ENCODE results near the gene DOK6.
"Not testable (repeated sequence)": the region's sequence is repeated elsewhere in the genome, so short reads cannot be mapped to it uniquely, and the experiment has no call there.

The DOK6 gene

GRCh38 chr18:69400253-69400975 lies at the start of gene DOK6:
Gene DOK6, plus strand, starts transcription at chr18:69400888.
- no peak for DNase-seq (ENCODE audit: low read depth in 2 of 2)

- DNase-seq (ENCODE audit: low read depth in 2 of 2), result no peak
Observed at GRCh38 chr18:69353023-69353422, 47.7 kb upstream of the DOK6 start.

- no peak for DNase-seq (ENCODE audit: low read depth in 2 of 2)
Observed at GRCh38 chr18:69357590-69357989, 43.1 kb upstream of the DOK6 start.

- DNase-seq (ENCODE audit: low read depth in 2 of 2), result no peak
Observed at GRCh38 chr18:69358212-69358895, 42.3 kb upstream of the DOK6 start.

- not testable (repeated sequence) for DNase-seq (ENCODE audit: low read depth in 2 of 2)
Observed at GRCh38 chr18:69359768-69360167, 40.9 kb upstream of the DOK6 start.

- DNase-seq (ENCODE audit: low read depth in 2 of 2), result no peak
Observed at GRCh38 chr18:69364930-69365329, 35.8 kb upstream of the DOK6 start.

GRCh38 chr18:69365658-69366057 lies 35.0 kb upstream of the DOK6 start:
- no peak for DNase-seq (ENCODE audit: low read depth in 2 of 2)

- no peak for DNase-seq (ENCODE audit: low read depth in 2 of 2)
Observed at GRCh38 chr18:69367104-69367503, 33.6 kb upstream of the DOK6 start.

- DNase-seq (ENCODE audit: low read depth in 2 of 2), result no peak
Observed at GRCh38 chr18:69371729-69372128, 29.0 kb upstream of the DOK6 start.

- DNase-seq (ENCODE audit: low read depth in 2 of 2), result no peak
Observed at GRCh38 chr18:69380324-69380723, 20.4 kb upstream of the DOK6 start.

- no peak for DNase-seq (ENCODE audit: low read depth in 2 of 2)
Observed at GRCh38 chr18:69383186-69383585, 17.5 kb upstream of the DOK6 start.

GRCh38 chr18:69387186-69387585 lies 13.5 kb upstream of the DOK6 start:
- no peak for DNase-seq (ENCODE audit: low read depth in 2 of 2)

- DNase-seq (ENCODE audit: low read depth in 2 of 2), result no peak
Observed at GRCh38 chr18:69388222-69388621, 12.5 kb upstream of the DOK6 start.

- no peak for DNase-seq (ENCODE audit: low read depth in 2 of 2)
Observed at GRCh38 chr18:69397096-69397495, 3.6 kb upstream of the DOK6 start.

- DNase-seq (ENCODE audit: low read depth in 2 of 2), result no peak
Observed at GRCh38 chr18:69399253-69399652, 1.4 kb upstream of the DOK6 start.

GRCh38 chr18:69400976-69401225 lies 213 bp downstream of the DOK6 start:
- no peak for DNase-seq (ENCODE audit: low read depth in 2 of 2)

- DNase-seq (ENCODE audit: low read depth in 2 of 2), result no peak
Observed at GRCh38 chr18:69401226-69401971, 711 bp downstream of the DOK6 start.

- no peak for DNase-seq (ENCODE audit: low read depth in 2 of 2)
Observed at GRCh38 chr18:69401972-69402532, 1.4 kb downstream of the DOK6 start.

GRCh38 chr18:69402533-69402989 lies 1.9 kb downstream of the DOK6 start:
- no peak for DNase-seq (ENCODE audit: low read depth in 2 of 2)

- DNase-seq (ENCODE audit: low read depth in 2 of 2), result no peak
Observed at GRCh38 chr18:69408522-69408921, 7.8 kb downstream of the DOK6 start.

GRCh38 chr18:69411199-69411598 lies 10.5 kb downstream of the DOK6 start:
- DNase-seq (ENCODE audit: low read depth in 2 of 2), result no peak

- no peak for DNase-seq (ENCODE audit: low read depth in 2 of 2)
Observed at GRCh38 chr18:69414184-69414583, 13.5 kb downstream of the DOK6 start.

GRCh38 chr18:69432847-69433246 lies 32.2 kb downstream of the DOK6 start:
- DNase-seq (ENCODE audit: low read depth in 2 of 2), result no peak
